ENCODE results near the gene GBP7.

Gene GBP7

GRCh38 chr1:89149229-89149628 is 26.6 kb downstream of the GBP7 start:
- no peak overlapping the region for H3K4ac ChIP-seq (ENCODE audit: low read depth, low read length)
- H3K27me3 ChIP-seq (ENCODE audit: insufficient read depth, low read length, poor library complexity) = no peaks in the 10 kb centered on the region
- H3K56ac ChIP-seq (ENCODE audit: low read length) = no peak overlapping the region
- H3K4me2 ChIP-seq (ENCODE audit: low read length) = no peak overlapping the region
- H3K4me1 ChIP-seq (ENCODE audit: control insufficient read depth, low read depth, low read length) = no peaks in the 10 kb centered on the region
- no peak overlapping the region for H3K23ac ChIP-seq (ENCODE audit: low read length)
- H3K9ac ChIP-seq (ENCODE audit: low read length) = no peak overlapping the region
- DNase-seq = peak; percentile 57
- no peak overlapping the region for H2BK15ac ChIP-seq (replicated peaks; ENCODE audit: low read depth)
- H3K18ac ChIP-seq (ENCODE audit: low read length) = no peak overlapping the region
- H2BK5ac ChIP-seq (ENCODE audit: low read length) = no peak overlapping the region
- H3K79me2 ChIP-seq (ENCODE audit: control insufficient read depth, insufficient read depth, low read length) = no peaks in the 10 kb centered on the region
- H3K36me3 ChIP-seq (ENCODE audit: control insufficient read depth, insufficient read depth, low read length) = no peaks in the 10 kb centered on the region
- no peak overlapping the region for H2BK120ac ChIP-seq (ENCODE audit: low read depth, low read length)
- H4K8ac ChIP-seq (ENCODE audit: low read depth, low read length) = no peak overlapping the region
- WGBS (ENCODE audit: extremely low coverage, insufficient coverage, low lambda C conversion rate) = no CpG with 5 or more reads among the region's 3 CpGs
- no peak overlapping the region for H3K27ac ChIP-seq (ENCODE audit: low read depth, low read length)
- no peak overlapping the region for H2AK5ac ChIP-seq (ENCODE audit: low read length)
- H4K5ac ChIP-seq (ENCODE audit: low read length) = no peak overlapping the region
- no peak overlapping the region for H3K4me3 ChIP-seq (ENCODE audit: low read length)
- no peaks in the 10 kb centered on the region for H3K79me1 ChIP-seq (ENCODE audit: low read length)

DNA sequence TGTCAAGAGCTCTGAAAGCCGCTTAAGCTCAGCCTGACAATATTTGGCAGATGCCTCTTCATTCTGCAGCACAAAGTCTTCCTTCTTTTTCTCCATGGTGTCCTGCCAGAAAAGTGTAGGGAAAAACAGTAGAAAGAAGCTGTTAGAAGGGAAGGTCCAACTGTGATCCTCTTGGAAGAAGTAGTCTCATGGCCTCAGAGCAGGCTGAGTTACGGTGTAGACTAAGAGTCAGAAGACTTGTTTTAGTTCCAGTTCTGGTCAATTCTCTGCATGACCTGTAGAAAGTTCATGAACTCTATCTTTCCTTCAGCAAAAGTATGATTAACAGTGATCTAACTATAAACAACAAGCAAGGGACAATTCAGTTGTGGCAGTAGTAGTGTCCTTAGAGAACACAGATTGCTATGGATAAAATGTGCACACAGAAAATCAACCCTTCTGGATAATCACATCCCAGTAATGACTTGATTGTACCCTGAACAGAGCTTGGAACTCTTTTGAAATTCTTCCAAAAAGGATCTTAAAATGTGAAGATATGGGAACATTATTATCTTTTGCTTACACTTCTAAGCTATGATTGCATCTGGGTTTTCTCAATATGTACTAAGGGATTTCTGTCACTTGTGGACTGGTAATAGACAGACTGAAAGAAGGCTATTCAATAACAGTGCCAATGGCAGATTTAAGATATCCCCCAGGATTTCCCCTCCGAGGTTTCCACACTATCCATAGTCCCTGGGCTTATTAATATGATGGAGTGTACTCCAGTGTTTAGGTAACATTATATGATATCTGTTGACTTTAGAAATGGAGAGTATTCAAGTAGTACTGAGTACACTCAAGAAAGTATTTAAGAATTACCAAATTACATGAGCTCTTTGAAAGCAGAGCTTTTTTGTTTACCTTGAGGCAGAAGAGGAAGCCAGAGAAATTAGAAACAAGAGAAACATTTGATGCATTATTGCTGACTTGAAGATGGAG is 27.8 kb downstream of the GBP7 start:
- no peak overlapping the region for H2BK5ac ChIP-seq (ENCODE audit: low read length)
- DNase-seq = no peak
- WGBS (ENCODE audit: extremely low coverage, insufficient coverage, low lambda C conversion rate) = no CpG with 5 or more reads among the region's 3 CpGs
- no peak overlapping the region for H2AK5ac ChIP-seq (ENCODE audit: low read length)
- no peak overlapping the region for H3K4ac ChIP-seq (ENCODE audit: low read depth, low read length)
- H3K4me2 ChIP-seq (ENCODE audit: low read length) = no peak overlapping the region
- H3K79me1 ChIP-seq (ENCODE audit: low read length) = no peaks in the 10 kb centered on the region
- H2BK15ac ChIP-seq (replicated peaks; ENCODE audit: low read depth) = no peak overlapping the region
- H4K5ac ChIP-seq (ENCODE audit: low read length) = no peak overlapping the region
- H3K56ac ChIP-seq (ENCODE audit: low read length) = no peak overlapping the region
- H3K36me3 ChIP-seq (ENCODE audit: control insufficient read depth, insufficient read depth, low read length) = no peaks in the 10 kb centered on the region
- no peaks in the 10 kb centered on the region for H3K27me3 ChIP-seq (ENCODE audit: insufficient read depth, low read length, poor library complexity)
- H3K79me2 ChIP-seq (ENCODE audit: control insufficient read depth, insufficient read depth, low read length) = no peaks in the 10 kb centered on the region
- no peak overlapping the region for H3K27ac ChIP-seq (ENCODE audit: low read depth, low read length)
- no peak overlapping the region for H4K8ac ChIP-seq (ENCODE audit: low read depth, low read length)
- no peak overlapping the region for H3K23ac ChIP-seq (ENCODE audit: low read length)
- H3K18ac ChIP-seq (ENCODE audit: low read length) = no peak overlapping the region
- no peak overlapping the region for H2BK120ac ChIP-seq (ENCODE audit: low read depth, low read length)
- H3K9ac ChIP-seq (ENCODE audit: low read length) = no peak overlapping the region
- no peaks in the 10 kb centered on the region for H3K4me1 ChIP-seq (ENCODE audit: control insufficient read depth, low read depth, low read length)
- no peak overlapping the region for H3K4me3 ChIP-seq (ENCODE audit: low read length)

DNA sequence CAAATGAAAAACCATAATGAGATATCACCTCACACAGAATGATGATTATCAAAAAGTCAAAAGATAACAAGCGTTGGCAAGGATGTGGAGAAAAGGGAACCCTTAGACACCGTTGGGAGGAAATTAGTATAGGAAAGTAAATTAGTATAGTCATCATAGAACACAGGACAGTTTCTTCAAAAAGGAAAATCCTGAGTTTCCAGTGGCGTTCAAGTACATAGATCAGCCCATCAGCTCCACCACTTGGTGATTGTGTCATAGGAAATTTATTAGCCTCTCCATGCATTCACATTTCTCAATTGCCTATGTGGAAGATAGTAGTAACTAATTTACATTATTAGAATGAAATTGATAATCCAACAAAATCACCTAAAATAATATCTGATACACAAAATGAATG is 29.1 kb downstream of the GBP7 start:
- H3K9ac ChIP-seq (ENCODE audit: low read length) = no peak overlapping the region
- H2BK15ac ChIP-seq (replicated peaks; ENCODE audit: low read depth) = no peak overlapping the region
- H3K18ac ChIP-seq (ENCODE audit: low read length) = no peak overlapping the region
- H3K56ac ChIP-seq (ENCODE audit: low read length) = no peak overlapping the region
- H3K4me1 ChIP-seq (ENCODE audit: control insufficient read depth, low read depth, low read length) = no peaks in the 10 kb centered on the region
- no peak overlapping the region for H2BK120ac ChIP-seq (ENCODE audit: low read depth, low read length)
- no peak overlapping the region for H3K27ac ChIP-seq (ENCODE audit: low read depth, low read length)
- no peak overlapping the region for H4K8ac ChIP-seq (ENCODE audit: low read depth, low read length)
- H3K36me3 ChIP-seq (ENCODE audit: control insufficient read depth, insufficient read depth, low read length) = no peaks in the 10 kb centered on the region
- no peak overlapping the region for H4K5ac ChIP-seq (ENCODE audit: low read length)
- H3K79me1 ChIP-seq (ENCODE audit: low read length) = no peaks in the 10 kb centered on the region
- no peaks in the 10 kb centered on the region for H3K27me3 ChIP-seq (ENCODE audit: insufficient read depth, low read length, poor library complexity)
- no CpG with 5 or more reads among the region's 3 CpGs for WGBS (ENCODE audit: extremely low coverage, insufficient coverage, low lambda C conversion rate)
- H3K4ac ChIP-seq (ENCODE audit: low read depth, low read length) = no peak overlapping the region
- H3K4me2 ChIP-seq (ENCODE audit: low read length) = no peak overlapping the region
- H2AK5ac ChIP-seq (ENCODE audit: low read length) = no peak overlapping the region
- H3K4me3 ChIP-seq (ENCODE audit: low read length) = no peak overlapping the region
- DNase-seq = no peak
- no peaks in the 10 kb centered on the region for H3K79me2 ChIP-seq (ENCODE audit: control insufficient read depth, insufficient read depth, low read length)
- no peak overlapping the region for H2BK5ac ChIP-seq (ENCODE audit: low read length)
- H3K23ac ChIP-seq (ENCODE audit: low read length) = no peak overlapping the region

GRCh38 chr1:89143484-89143883 is 32.3 kb downstream of the GBP7 start:
- H3K79me2 ChIP-seq (ENCODE audit: control insufficient read depth, insufficient read depth, low read length) = no peaks in the 10 kb centered on the region
- no peak overlapping the region for H2BK120ac ChIP-seq (ENCODE audit: low read depth, low read length)
- H3K56ac ChIP-seq (ENCODE audit: low read length) = no peak overlapping the region
- H3K79me1 ChIP-seq (ENCODE audit: low read length) = no peaks in the 10 kb centered on the region
- no peak overlapping the region for H2AK5ac ChIP-seq (ENCODE audit: low read length)
- H3K4me1 ChIP-seq (ENCODE audit: control insufficient read depth, low read depth, low read length) = no peaks in the 10 kb centered on the region
- no peak overlapping the region for H3K4me2 ChIP-seq (ENCODE audit: low read length)
- DNase-seq = peak; percentile 64
- H3K27me3 ChIP-seq (ENCODE audit: insufficient read depth, low read length, poor library complexity) = no peaks in the 10 kb centered on the region
- no peak overlapping the region for H4K8ac ChIP-seq (ENCODE audit: low read depth, low read length)
- H3K27ac ChIP-seq (ENCODE audit: low read depth, low read length) = no peak overlapping the region
- H3K9ac ChIP-seq (ENCODE audit: low read length) = no peak overlapping the region
- H3K4ac ChIP-seq (ENCODE audit: low read depth, low read length) = no peak overlapping the region
- no peaks in the 10 kb centered on the region for H3K36me3 ChIP-seq (ENCODE audit: control insufficient read depth, insufficient read depth, low read length)
- H3K18ac ChIP-seq (ENCODE audit: low read length) = no peak overlapping the region
- WGBS (ENCODE audit: extremely low coverage, insufficient coverage, low lambda C conversion rate) = no CpG with 5 or more reads among the region's 2 CpGs
- no peak overlapping the region for H4K5ac ChIP-seq (ENCODE audit: low read length)
- no peak overlapping the region for H2BK5ac ChIP-seq (ENCODE audit: low read length)
- H3K23ac ChIP-seq (ENCODE audit: low read length) = no peak overlapping the region
- H2BK15ac ChIP-seq (replicated peaks; ENCODE audit: low read depth) = no peak overlapping the region
- no peak overlapping the region for H3K4me3 ChIP-seq (ENCODE audit: low read length)

DNA sequence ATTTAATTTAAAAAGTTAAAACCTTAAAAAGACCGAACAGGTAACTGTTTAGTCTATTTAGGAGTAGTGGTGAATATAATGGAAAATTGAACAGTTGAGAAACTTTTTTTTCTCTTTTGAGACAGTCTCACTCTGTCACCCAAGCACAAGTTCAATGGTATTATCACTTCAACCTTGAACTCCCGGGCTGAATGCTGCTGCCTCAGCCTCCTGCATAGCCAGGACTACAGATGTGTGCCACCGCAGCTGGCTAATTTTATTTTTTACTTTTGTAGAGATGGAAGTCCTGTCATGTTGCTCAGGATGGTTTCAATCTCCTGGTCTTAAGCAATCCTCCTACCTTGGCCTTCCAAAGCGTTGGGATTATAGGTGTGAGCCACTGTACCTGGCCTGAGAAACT is 33.6 kb downstream of the GBP7 start:
- Histone ChIP-seq H3K56ac (ENCODE audit: low read length) (no peak overlapping the region), H3K27ac (ENCODE audit: low read depth, low read length) (no peak overlapping the region), H3K18ac (ENCODE audit: low read length) (no peak overlapping the region), H3K4ac (ENCODE audit: low read depth, low read length) (peak overlapping the region; percentile 31), H3K4me3 (ENCODE audit: low read length) (no peak overlapping the region), H4K5ac (ENCODE audit: low read length) (no peak overlapping the region), H2BK15ac (replicated peaks; ENCODE audit: low read depth) (no peak overlapping the region), H3K36me3 (ENCODE audit: control insufficient read depth, insufficient read depth, low read length) (no peaks in the 10 kb centered on the region), H4K8ac (ENCODE audit: low read depth, low read length) (no peak overlapping the region), H3K23ac (ENCODE audit: low read length) (no peak overlapping the region), H3K4me2 (ENCODE audit: low read length) (no peak overlapping the region), H2BK120ac (ENCODE audit: low read depth, low read length) (no peak overlapping the region), H2BK5ac (ENCODE audit: low read length) (no peak overlapping the region), H3K4me1 (ENCODE audit: control insufficient read depth, low read depth, low read length) (no peaks in the 10 kb centered on the region), H2AK5ac (ENCODE audit: low read length) (no peak overlapping the region), H3K27me3 (ENCODE audit: insufficient read depth, low read length, poor library complexity) (no peaks in the 10 kb centered on the region), H3K9ac (ENCODE audit: low read length) (no peak overlapping the region), H3K79me1 (ENCODE audit: low read length) (no peaks in the 10 kb centered on the region), H3K79me2 (ENCODE audit: control insufficient read depth, insufficient read depth, low read length) (no peaks in the 10 kb centered on the region)
- no CpG with 5 or more reads among the region's 4 CpGs for WGBS (ENCODE audit: extremely low coverage, insufficient coverage, low lambda C conversion rate)
- DNase-seq = no peak

All from mesendoderm (in vitro differentiated cells).